IMR-90 (cell line): ENCODE data around the gene SMAD7. TPM values are rescaled to one million over a fixed set of nuclear protein-coding genes. Genes with fewer than 3 reads are reported as not detected.

Source experiments
- ATAC-seq: fragments of 200-7000 bp; cut with Tn5 transposase; 2 replicates; pipeline ENCODE4 v1.9.1; 2020; ENCODE audit warnings: low read depth, mild to moderate bottlenecking, moderate library complexity
- BruUV-seq: library from RNA; stranded (reverse); fragments of 400-500 nt; replicated peaks from 2 replicates; lab custom pipeline; 2021; lab: Mats Ljungman, UMichigan
- CTCF ChIA-PET: fragments of 300-600 bp; formaldehyde crosslinking; extraction: SDS; loops from one replicate; lab custom pipeline; 2021; ENCODE audit warnings: antibody characterized with exemption; lab: Yijun Ruan, JAX
- POLR2A ChIA-PET: fragments of 300-600 bp; sonication (Branson Sonifier 250); formaldehyde crosslinking; loops from one replicate; lab custom pipeline; 2022; ENCODE audit warnings: antibody characterized with exemption; ENCODE audit not compliant: unreplicated experiment; lab: Charles Lee
- DNase-seq: peaks from one replicate; pipeline ENCODE4 v3.0.0; 2013
- H2AFZ ChIP-seq: replicated peaks from 2 replicates; pipeline ENCODE3; 2013; ENCODE audit warnings: low read length, mild to moderate bottlenecking; ENCODE audit not compliant: poor library complexity
- H2AK5ac ChIP-seq: 2 replicates; pipeline ENCODE4 v1.6.1; 2013; ENCODE audit warnings: low read depth, low read length, inconsistent platforms
- H2AK9ac ChIP-seq: replicated peaks from 2 replicates; pipeline ENCODE3; 2013; ENCODE audit warnings: mild to moderate bottlenecking, low read depth, low read length, moderate library complexity; ENCODE audit not compliant: poor library complexity
- H2BK120ac ChIP-seq: 2 replicates; pipeline ENCODE4 v1.6.1; 2013; ENCODE audit warnings: low read depth, low read length, inconsistent platforms
- H2BK15ac ChIP-seq: 3 replicates; pipeline ENCODE4 v1.6.1; 2013; ENCODE audit warnings: low read depth, low read length, inconsistent platforms
- H2BK20ac ChIP-seq: 2 replicates; pipeline ENCODE4 v1.6.1; 2013; ENCODE audit warnings: low read depth, mild to moderate bottlenecking, inconsistent platforms, low read length, moderate library complexity
- H2BK5ac ChIP-seq: 2 replicates; pipeline ENCODE4 v1.6.1; 2013; ENCODE audit warnings: mild to moderate bottlenecking, low read depth, low read length, inconsistent platforms; ENCODE audit not compliant: poor library complexity, severe bottlenecking
- H3K14ac ChIP-seq: replicated peaks from 2 replicates; pipeline ENCODE4 v1.6.1; 2013; ENCODE audit warnings: low read depth, low read length, inconsistent platforms
- H3K18ac ChIP-seq: 2 replicates; pipeline ENCODE4 v1.6.1; 2013; ENCODE audit warnings: low read depth, low read length, control low read depth
- H3K23ac ChIP-seq: 2 replicates; pipeline ENCODE4 v1.6.1; 2013; ENCODE audit warnings: low read depth, low read length, inconsistent platforms
- H3K27ac ChIP-seq: 2 replicates; pipeline ENCODE4 v1.5.1; 2013; ENCODE audit warnings: mild to moderate bottlenecking, control low read depth, low read length; ENCODE audit not compliant: insufficient read depth
- H3K27me3 ChIP-seq: 2 replicates; pipeline ENCODE4 v1.6.1; 2013; ENCODE audit warnings: low read length; ENCODE audit not compliant: control insufficient read depth, insufficient read depth
- H3K36me3 ChIP-seq: 2 replicates; pipeline ENCODE4 v1.6.1; 2013; ENCODE audit warnings: low read length, mixed read lengths; ENCODE audit not compliant: control insufficient read depth, insufficient read depth
- H3K4ac ChIP-seq: 2 replicates; pipeline ENCODE4 v1.6.1; 2013; ENCODE audit warnings: low read depth, low read length, inconsistent platforms
- H3K4me1 ChIP-seq: 2 replicates; pipeline ENCODE4 v1.6.1; 2013; ENCODE audit warnings: low read length, mixed read lengths; ENCODE audit not compliant: control insufficient read depth, insufficient read depth
- H3K4me2 ChIP-seq: 2 replicates; pipeline ENCODE4 v1.6.1; 2013; ENCODE audit warnings: low read depth, mild to moderate bottlenecking, control low read depth, low read length, moderate library complexity
- H3K4me3 ChIP-seq: 2 replicates; pipeline ENCODE4 v1.5.1; 2013; ENCODE audit warnings: low read depth, mild to moderate bottlenecking, control low read depth, low read length, moderate library complexity; ENCODE audit not compliant: insufficient read depth
- H3K56ac ChIP-seq: 2 replicates; pipeline ENCODE4 v1.6.1; 2013; ENCODE audit warnings: low read length, inconsistent platforms; ENCODE audit not compliant: insufficient read depth; ENCODE audit errors: extremely low read depth
- H3K79me1 ChIP-seq, 2 experiments: 2 replicates each; pipeline ENCODE4 v1.6.1; 2013; ENCODE audit warnings: low read length in 2 of 2, inconsistent platforms in 1 of 2, low read depth in 1 of 2
- H3K9ac ChIP-seq: 2 replicates; pipeline ENCODE4 v1.6.1; 2013; ENCODE audit warnings: low read depth, low read length, control low read depth
- H3K9me1 ChIP-seq: 2 replicates; pipeline ENCODE4 v1.6.1; 2013; ENCODE audit warnings: low read length, inconsistent platforms; ENCODE audit not compliant: insufficient read depth
- H3K9me3 ChIP-seq: 2 replicates; pipeline ENCODE4 v1.6.1; 2013; ENCODE audit warnings: low read length; ENCODE audit not compliant: control insufficient read depth, insufficient read depth
- H4K20me1 ChIP-seq: 2 replicates; pipeline ENCODE4 v1.6.1; 2013; ENCODE audit warnings: low read length, inconsistent platforms; ENCODE audit not compliant: insufficient read depth
- H4K5ac ChIP-seq: 2 replicates; pipeline ENCODE4 v1.6.1; 2013; ENCODE audit warnings: mild to moderate bottlenecking, low read depth, low read length, control low read depth
- H4K8ac ChIP-seq, 2 experiments: 2 replicates each; pipeline ENCODE4 v1.6.1; 2013; ENCODE audit warnings: low read depth in 2 of 2, low read length in 2 of 2, control low read depth in 1 of 2, inconsistent platforms in 1 of 2
- H4K91ac ChIP-seq: 2 replicates; pipeline ENCODE4 v1.6.1; 2013; ENCODE audit warnings: low read depth, low read length, inconsistent platforms; ENCODE audit not compliant: insufficient read depth
- CEBPB ChIP-seq: IDR thresholded peaks from 2 replicates; pipeline ENCODE4 v1.6.1; 2012; ENCODE audit warnings: low read depth, low read length, improper control_type of control experiment
- MXI1 ChIP-seq: IDR thresholded peaks from 2 replicates; pipeline ENCODE4 v1.6.1; 2012; ENCODE audit warnings: low read depth, mild to moderate bottlenecking, low read length, moderate library complexity, borderline replicate concordance
- WGBS, 2 experiments: methylation state at CpG; one replicate each; pipeline versions ENCODE4 v1.1.5 to v1.1.7; 2013; ENCODE audit warnings: missing lambda C conversion rate in 2 of 2; ENCODE audit not compliant: insufficient read length in 1 of 2; ENCODE audit errors: extremely low coverage in 2 of 2; 5-methylcytosine and 5-hydroxymethylcytosine counted together
- dilution Hi-C: fragments of 300-500 bp; cut with HindIII; formaldehyde crosslinking; loops from one replicate; pipeline ENCODE4 v1.14.3; 2018; ENCODE audit warnings: low sequenced_read_pairs; ENCODE audit not compliant: unreplicated experiment
- in situ Hi-C: fragments of 300-500 bp; cut with MboI; formaldehyde crosslinking; loops from 3 replicates; pipeline ENCODE4 v1.14.3; 2019; ENCODE audit warnings: low sequenced_read_pairs, inconsistent platforms, mixed read lengths
- intact Hi-C: fragments of 100-400 bp; cut with micrococcal nuclease; formaldehyde crosslinking; loops from 2 replicates; pipeline ENCODE4 v1.10.0; 2022
- polyA plus RNA-seq, 3 experiments: library from polyadenylated mRNA; depleted of rRNA; stranded (reverse); fragments of >200 nt; gene quantifications; 2 replicates each; pipeline ENCODE4 v1.2.3, GENCODE V29; 2012; ENCODE audit warnings: low replicate concordance in 1 of 3
- total RNA-seq: library from RNA; depleted of rRNA; stranded (reverse); fragments of >200 nt; gene quantifications from 2 replicates; pipeline ENCODE4 v1.2.3, GENCODE V29; 2012

SMAD7 gene
- total and polyA plus RNA-seq, 2 of the 4 experiments (the other 2 are of a cell fraction), result 15.8 to 17.6 TPM

DNA sequence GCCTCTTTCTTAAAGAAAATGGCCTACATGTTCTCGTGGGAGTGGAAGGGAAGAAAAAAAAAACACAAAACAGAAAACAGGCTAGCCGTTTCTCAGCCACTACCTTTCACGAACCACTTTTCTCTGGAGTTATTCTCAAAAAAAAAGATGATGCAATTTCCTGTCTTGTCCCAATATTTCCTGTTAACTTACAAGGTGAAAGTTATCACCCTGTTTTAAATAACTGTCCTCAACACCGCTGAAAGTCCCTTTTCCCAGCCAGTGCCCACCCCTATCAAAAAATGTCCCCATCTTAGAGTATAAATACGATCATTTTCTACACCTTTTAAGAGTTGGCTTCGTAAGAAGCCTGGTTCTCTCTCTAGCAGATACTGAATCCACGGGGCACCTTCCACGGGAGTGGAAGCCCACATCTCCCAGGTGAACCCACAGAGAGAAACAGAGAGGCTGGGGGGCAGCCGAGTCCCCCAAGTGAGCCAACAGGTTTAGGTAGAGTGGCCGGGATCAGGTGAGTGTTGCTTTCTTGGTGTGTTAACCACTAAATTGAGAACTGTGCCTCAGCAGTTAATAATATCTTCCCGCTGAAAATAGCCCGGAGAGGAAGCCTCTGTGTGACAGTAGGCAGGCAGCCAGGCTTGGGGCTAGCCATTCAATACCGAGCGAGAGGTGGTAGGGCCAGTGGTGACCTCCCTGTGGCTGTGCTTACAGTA, 15.9 kb downstream of the SMAD7 start:
- H4K20me1 ChIP-seq, result peaks cover 96% of the 10 kb centered on the region
- no peaks in the 10 kb centered on the region for H3K9me3 ChIP-seq
- peaks cover 62% of the 10 kb centered on the region for H3K4me1 ChIP-seq
- H3K23ac ChIP-seq, result peak overlapping the region; percentile 88
- peak overlapping the region; percentile 19; the same call in 1 of the 2 replicates for H3K4me2 ChIP-seq
- TF ChIP-seq CEBPB (peak; percentile 87), MXI1 (no peak)
- peaks cover 14% of the 10 kb centered on the region for H3K36me3 ChIP-seq
- peak overlapping the region; percentile 94 for H2AK9ac ChIP-seq
- peak overlapping the region; percentile 67 for H2AFZ ChIP-seq
- H2BK20ac ChIP-seq, result peak overlapping the region; percentile 76
- no TSS peak for BruUV-seq
- H4K8ac ChIP-seq, result peak overlapping the region; percentile 65 to 92; a peak in 3 of 4 replicates
- peak overlapping the region; percentile 85 for H2BK120ac ChIP-seq
- H3K27me3 ChIP-seq, result no peaks in the 10 kb centered on the region
- peak overlapping the region; percentile 68 for H2AK5ac ChIP-seq
- intact Hi-C loops, result no loop called here
- peak overlapping the region; percentile 61 for H3K56ac ChIP-seq
- peak overlapping the region; percentile 87 for H3K14ac ChIP-seq
- peaks cover 58% of the 10 kb centered on the region for H3K9me1 ChIP-seq
- peak overlapping the region; percentile 31; the same call in 1 of the 2 replicates for H3K27ac ChIP-seq
- 0 out of 2 replicates have a peak overlapping the region, but pooled peaks have one; percentile 6 for H3K9ac ChIP-seq
- ATAC-seq, result no peak
- H2BK5ac ChIP-seq, result peak overlapping the region; percentile 82
- dilution Hi-C loops, result no loop called here
- ChIA-PET CTCF (interaction anchor here (0.6 to 0.9 kb wide), 2 partner anchors 21 to 128 kb away, joined by 3 read pairs; no protein-coding TSS in a partner anchor), POLR2A (no interaction called here)
- WGBS, 2 experiments, result 67% methylated on average over 7 of the region's 14 CpGs; no CpG with 5 or more reads in 1 of the 2 experiments
- peaks cover 0 to 97% of the 10 kb centered on the region in 2 experiments; a peak in 3 of 4 replicates for H3K79me1 ChIP-seq
- no peak for DNase-seq
- H3K4ac ChIP-seq, result peak overlapping the region; percentile 82
- H3K18ac ChIP-seq, result peak overlapping the region; percentile 24; the same call in 1 of the 2 replicates
- H3K4me3 ChIP-seq, result no peak overlapping the region
- in situ Hi-C loops, result loop anchor here (25.0 kb wide), 1 partner anchor 398 kb away; the partner anchor contains the start of gene CTIF
- H2BK15ac ChIP-seq, result peak overlapping the region; percentile 34; the same call in 1 of the 3 replicates
- peak overlapping the region; percentile 88 for H4K91ac ChIP-seq
- H4K5ac ChIP-seq, result peak overlapping the region; percentile 61; the same call in 1 of the 2 replicates
